Left kidney (tissue), 8 donors: Measurements from ENCODE around the gene UBD. TPM values are rescaled to one million over a fixed set of nuclear protein-coding genes. Genes with fewer than 3 reads are reported as not detected.

Source experiments
- DNase-seq: peaks from one replicate; pipeline ENCODE4 v3.0.0-alpha.2; 2013
- long read RNA-seq, 8 donors: transcript quantifications; one replicate each; lab custom pipeline, GENCODE V29; 2026
- polyA plus RNA-seq: library from polyadenylated mRNA; unstranded; fragments of 120-200 nt; gene quantifications from one replicate; pipeline ENCODE4 v1.2.1, GENCODE V29; 2013; ENCODE audit not compliant: insufficient read length

The UBD gene
- 2.3 TPM for polyA plus RNA-seq
- long read RNA-seq, donor 1, partial matches to known transcripts, result 0 of 1 reads
- long read RNA-seq, donor 1, other reads (novel, unspliced or antisense), result 0 of 1 reads
- long read RNA-seq, donor 2, result 0 reads
- long read RNA-seq, donor 3, partial matches to known transcripts, result 0 of 1 reads
- long read RNA-seq, donor 3, other reads (novel, unspliced or antisense), result 0 of 1 reads
- long read RNA-seq, donor 4, result 0 reads
- long read RNA-seq, donor 5, partial matches to known transcripts, result 0 of 3 reads
- long read RNA-seq, donor 5, other reads (novel, unspliced or antisense), result 0 of 3 reads
- long read RNA-seq, donor 6, result 0 reads
- long read RNA-seq, donor 7, partial matches to known transcripts, result 0 of 3 reads
- long read RNA-seq, donor 7, other reads (novel, unspliced or antisense), result 0 of 3 reads
- long read RNA-seq, donor 8, partial matches to known transcripts, result 0 of 1 reads
- long read RNA-seq, donor 8, other reads (novel, unspliced or antisense), result 0 of 1 reads

- DNase-seq, result no peak
Measured at GRCh38 chr6:29559524-29560287, at the start of gene UBD. TSS of gene UBD (minus strand) at chr6:29559732. CDS start at chr6:29559701, 31 bp downstream.

GRCh38 chr6:29608131-29608530 is 48.6 kb upstream of the UBD start:
- DNase-seq, result no peak

- no peak for DNase-seq
Measured at GRCh38 chr6:29603930-29604329, 44.4 kb upstream of the UBD start.

GRCh38 chr6:29603456-29603855 is 43.9 kb upstream of the UBD start:
- DNase-seq, result no peak

GRCh38 chr6:29602564-29603361 is 43.2 kb upstream of the UBD start:
- DNase-seq, result no peak

GRCh38 chr6:29598172-29598747 is 38.7 kb upstream of the UBD start:
- no peak for DNase-seq

GRCh38 chr6:29597184-29597583 is 37.7 kb upstream of the UBD start:
- DNase-seq, result no peak

GRCh38 chr6:29596381-29596900 is 36.9 kb upstream of the UBD start:
- no peak for DNase-seq

- no peak for DNase-seq
Measured at GRCh38 chr6:29593199-29593855, 33.8 kb upstream of the UBD start.

- no peak for DNase-seq
Measured at GRCh38 chr6:29591677-29592076, 32.1 kb upstream of the UBD start.

- DNase-seq, result no peak
Measured at GRCh38 chr6:29590218-29590808, 30.8 kb upstream of the UBD start.

GRCh38 chr6:29589423-29590048 is 30.0 kb upstream of the UBD start:
- DNase-seq, result peak; percentile 28

- no peak for DNase-seq
Measured at GRCh38 chr6:29584821-29585220, 25.3 kb upstream of the UBD start, which contains the start of gene OR2H2. TSS of gene OR2H2 (plus strand) at chr6:29585121. CDS start at chr6:29587945, 2,824 bp downstream.

GRCh38 chr6:29577544-29577943 is 18.0 kb upstream of the UBD start:
- DNase-seq, result no peak

- no peak for DNase-seq
Measured at GRCh38 chr6:29576056-29576455, 16.5 kb upstream of the UBD start.

- DNase-seq, result no peak
Measured at GRCh38 chr6:29567991-29568390, 8.5 kb upstream of the UBD start.

- DNase-seq, result no peak
Measured at GRCh38 chr6:29567541-29567940, 8.0 kb upstream of the UBD start.

GRCh38 chr6:29566856-29567255 is 7.3 kb upstream of the UBD start:
- DNase-seq, result no peak

GRCh38 chr6:29564875-29565274 is 5.3 kb upstream of the UBD start:
- no peak for DNase-seq

- no peak for DNase-seq
Measured at GRCh38 chr6:29563435-29563965, 4.0 kb upstream of the UBD start.
